ENCODE measurements around the gene SLC2A1.

The SLC2A1 gene

DNA sequence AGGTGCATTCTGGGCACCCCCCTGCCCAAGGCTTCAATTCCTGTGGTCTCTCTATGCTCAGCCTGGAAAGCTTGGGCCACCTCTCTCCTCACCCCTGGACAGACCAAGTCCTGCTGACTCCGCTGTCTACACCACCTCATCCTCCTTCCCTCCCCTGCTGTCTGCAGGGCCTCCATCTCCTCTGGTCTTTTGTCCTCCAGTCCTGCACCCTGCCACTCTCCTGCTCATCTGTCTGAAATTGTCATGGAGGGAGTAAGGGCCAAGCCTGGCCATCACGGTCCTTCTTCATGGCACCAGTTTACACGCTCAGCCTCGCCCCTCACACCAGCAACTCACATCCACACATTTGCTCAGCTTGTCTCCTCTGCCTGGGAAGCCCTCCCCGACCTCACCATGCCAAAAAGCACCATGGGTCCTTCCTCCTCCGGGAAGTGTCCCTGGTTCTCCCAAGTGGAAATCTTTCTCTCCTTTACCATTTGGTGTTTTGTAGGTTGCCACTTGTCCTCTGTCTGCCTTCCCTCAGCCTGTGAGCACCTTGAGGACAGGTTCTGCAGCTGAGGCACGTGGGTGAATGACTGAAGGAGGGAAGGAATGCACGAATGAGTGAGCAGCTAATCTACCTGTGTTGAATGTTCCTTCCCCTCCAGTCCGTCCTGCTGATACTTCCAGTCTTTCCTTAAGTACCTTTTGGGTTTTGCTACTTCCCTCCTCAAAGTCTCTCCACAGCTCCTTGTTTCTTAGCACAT lies 2.1 kb upstream of the SLC2A1 start:
- DNase-seq (ENCODE audit: low read depth in 1 of 2, low spot score in 1 of 2), result no peak

DNA sequence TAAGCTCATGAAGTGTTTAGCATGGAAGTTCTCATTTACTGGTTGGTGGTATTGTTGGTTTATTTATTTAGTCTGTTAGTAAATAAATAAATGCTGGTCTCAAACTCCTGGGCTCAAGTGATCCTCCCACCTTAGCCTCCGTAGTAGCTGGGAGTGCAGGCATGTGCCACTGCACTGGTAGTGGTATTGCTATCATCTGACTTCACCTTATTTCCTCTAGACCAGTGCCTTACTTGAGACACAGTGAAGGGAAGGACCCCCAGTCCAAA lies 1.4 kb upstream of the SLC2A1 start:
- DNase-seq (ENCODE audit: low read depth in 1 of 2, low spot score in 1 of 2), result no peak

DNA sequence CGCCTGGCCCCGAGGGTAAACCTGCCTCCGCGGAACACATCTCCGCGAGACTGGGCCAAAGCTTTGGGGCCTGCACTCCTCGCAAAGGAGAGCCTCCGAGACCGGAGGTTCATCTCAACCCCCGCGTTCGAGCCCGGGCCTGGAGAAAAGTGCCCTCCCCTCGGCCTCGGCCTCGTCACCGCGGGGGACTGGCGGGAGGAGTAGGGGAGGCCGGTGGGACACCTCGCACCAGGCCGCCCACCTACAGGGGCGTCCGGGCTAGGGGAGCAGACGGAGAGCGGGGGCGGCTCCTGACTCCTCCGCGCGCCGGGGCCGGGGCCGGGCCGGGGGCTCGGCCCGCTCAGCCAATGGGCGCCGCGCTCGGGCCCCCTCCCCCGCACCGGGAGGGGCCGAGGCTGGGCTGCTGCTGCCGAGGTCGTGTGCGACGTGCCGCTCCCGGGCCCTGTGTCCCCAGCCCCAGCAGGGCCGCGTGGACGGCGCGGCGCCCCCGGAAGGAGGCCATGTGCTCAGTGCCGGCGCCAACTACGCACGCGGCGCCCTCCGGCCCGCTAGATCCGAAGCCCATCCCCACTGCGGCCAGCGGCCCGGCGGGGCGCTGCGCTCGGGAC lies 684 bp downstream of the SLC2A1 start:
- DNase-seq (ENCODE audit: low read depth in 1 of 2, low spot score in 1 of 2), result peak; percentile 36 to 62

DNA sequence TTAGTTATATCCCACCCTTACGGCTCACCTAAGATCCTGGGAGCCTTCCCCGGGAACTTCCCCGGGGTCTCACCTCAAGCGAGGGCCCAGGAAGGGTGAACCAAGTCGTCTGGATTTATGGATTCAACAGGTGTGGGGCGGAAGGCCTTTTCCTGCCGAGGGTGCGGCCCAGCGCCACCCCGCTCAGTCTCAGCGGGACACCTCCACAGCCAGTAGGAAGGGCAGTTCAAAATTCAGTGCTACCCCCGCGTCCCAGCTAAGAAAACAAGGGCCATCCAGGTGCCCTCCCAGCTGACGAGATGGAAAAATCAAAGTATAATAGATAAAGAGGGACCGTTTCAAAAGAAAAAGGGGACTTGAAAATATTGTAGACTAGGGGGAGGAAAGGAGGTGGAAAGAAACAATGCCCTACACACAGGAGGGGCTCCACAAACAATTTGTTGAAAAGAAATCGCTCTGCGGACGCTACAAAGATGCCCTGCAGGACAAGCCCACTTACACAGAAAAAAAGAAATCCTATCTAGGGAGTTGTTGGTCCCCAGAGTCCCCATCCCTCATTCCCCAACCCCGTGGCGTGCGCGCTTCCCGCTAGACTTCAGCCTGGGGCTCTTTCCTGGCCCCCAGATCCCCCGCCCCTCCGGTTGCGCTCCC lies 1.3 kb downstream of the SLC2A1 start:
- DNase-seq (ENCODE audit: low read depth in 1 of 2, low spot score in 1 of 2), result no peak

DNA sequence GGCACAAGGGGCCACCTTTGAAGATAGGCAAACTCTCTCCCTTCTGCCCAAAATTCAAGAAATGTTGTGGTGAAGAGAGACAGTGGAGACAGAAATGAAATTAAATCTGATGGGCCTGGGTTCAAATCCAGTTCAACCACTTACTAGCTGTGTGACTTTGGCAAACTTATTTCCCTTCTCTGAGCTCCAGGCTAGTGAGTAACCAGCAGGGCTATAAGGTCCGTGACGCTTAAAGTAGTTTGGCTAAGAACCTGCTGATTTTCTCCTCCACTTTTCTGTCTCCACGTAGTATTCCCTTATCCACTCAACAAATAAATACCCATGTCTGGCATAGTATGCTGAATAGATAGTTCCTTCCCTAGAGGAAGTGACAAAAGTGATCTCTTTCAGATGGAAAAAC lies 1.9 kb downstream of the SLC2A1 start:
- no peak for DNase-seq (ENCODE audit: low read depth in 1 of 2, low spot score in 1 of 2)

DNA sequence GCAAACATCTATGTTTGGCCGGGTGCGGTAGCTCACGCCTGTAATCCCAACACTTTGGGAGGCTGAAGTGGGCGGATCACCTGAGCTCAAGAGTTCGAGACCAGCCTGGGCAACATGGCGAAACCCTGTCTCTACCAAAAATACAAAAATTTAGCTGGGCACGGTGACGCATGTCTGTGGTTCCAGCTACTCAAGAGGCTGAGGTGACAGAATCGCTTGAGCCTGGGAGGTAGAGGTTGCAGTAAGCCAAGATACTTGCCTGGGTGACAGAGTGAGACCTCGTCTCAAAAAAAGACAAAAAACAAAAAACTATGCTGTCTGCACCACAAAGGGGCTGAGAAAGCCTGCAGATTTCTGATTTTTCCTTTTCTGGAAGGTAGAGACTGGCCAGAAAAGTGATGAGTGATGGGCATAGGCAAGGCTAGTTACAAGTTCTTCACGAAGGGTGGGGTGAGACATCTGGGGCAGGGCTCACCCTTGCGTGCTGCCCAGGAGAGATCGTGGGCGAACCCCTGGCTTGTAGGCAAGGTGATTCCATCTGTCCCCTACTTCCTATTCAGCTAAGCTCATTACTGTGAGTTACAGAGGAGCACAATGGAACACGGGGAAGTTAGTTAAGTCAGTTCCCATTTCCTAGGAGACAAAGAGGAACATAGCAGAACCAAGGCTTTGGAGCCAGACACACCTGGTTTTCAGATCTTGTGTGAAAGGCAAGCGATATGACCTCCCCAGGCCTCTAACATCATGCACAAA lies 3.2 kb downstream of the SLC2A1 start:
- DNase-seq (ENCODE audit: low read depth in 1 of 2, low spot score in 1 of 2), result no peak

DNA sequence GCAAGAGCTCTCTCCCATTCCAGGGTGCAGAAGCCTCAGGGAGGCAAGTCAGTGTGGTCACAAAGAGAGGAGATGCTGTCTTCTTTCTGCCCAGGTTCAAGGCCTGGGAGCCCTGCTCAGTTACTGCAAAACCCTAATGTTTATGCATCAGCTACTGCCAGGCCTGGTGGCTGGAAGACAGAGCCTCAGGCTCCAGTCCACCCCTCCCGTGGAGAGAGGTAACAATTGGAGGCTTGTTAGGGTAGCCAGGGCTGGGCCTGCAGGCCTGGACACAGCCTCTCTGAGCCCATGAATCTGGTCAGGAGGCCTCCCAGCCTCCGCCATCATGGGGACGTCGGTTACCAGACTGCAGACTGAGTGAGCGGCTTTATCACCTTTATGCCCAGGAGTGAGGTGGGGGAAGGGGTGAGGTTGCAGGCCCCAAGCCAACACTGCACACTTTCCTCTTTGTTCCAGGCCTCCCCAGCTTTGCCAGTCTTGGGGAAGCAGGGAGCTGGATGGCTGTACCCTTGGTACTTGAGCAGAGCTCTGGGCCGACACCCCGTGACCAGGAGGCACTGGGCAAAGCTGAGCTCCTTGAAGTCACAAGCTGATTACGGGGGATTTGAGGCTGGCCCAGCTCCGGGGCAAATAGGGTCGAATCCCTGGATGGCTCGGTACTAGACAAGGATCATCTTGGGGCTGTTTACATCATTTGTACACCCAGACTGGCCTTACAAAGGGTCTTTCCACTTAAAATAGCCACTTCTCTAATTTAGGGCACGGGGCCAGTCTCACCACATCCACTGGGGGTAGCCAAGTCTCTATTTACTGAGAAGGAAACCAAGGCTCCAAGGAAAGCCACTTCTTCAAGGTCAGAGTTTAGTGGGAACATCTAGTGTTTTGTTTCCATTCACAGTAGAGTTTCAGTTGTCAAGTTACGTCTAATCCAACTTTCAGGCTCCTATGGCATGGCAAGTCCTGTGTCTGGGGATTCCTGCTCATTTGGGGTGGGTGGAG lies 5.2 kb downstream of the SLC2A1 start:
- DNase-seq (ENCODE audit: low read depth in 1 of 2, low spot score in 1 of 2), result no peak

DNA sequence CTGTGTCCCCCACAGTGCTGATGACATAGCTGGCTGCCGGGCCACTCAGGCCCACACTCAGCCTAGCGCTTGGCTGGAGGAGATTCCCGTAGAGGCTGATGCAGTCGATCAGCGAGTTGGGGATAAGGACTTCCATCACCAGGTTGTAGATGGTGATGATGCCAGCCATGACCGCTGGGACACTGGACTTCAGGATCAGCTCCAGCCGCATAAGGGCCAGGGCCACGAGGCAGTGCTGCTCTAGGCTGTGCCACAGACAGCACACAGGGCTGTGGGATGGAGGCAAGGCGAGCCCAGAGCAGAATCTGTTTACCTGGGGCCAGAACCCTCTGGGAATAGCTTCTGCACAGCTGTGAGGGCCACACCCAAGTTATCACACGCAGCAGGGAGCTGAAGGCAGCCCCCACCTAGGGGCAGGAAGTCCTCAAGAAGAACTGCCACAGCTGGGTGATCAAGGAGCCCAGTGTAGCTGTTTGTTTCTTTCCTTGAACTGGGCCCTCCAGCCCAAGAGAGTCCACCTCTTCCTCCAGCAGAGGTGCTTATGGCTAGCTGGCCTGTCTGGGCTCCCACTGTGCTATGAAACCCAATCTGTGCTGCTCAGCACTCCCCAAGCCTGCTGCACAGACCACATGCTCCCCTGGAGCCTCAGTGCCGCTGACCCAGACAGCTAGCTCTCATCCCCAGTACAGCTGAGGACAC lies 6.2 kb downstream of the SLC2A1 start:
- DNase-seq (ENCODE audit: low read depth in 1 of 2, low spot score in 1 of 2), result no peak

DNA sequence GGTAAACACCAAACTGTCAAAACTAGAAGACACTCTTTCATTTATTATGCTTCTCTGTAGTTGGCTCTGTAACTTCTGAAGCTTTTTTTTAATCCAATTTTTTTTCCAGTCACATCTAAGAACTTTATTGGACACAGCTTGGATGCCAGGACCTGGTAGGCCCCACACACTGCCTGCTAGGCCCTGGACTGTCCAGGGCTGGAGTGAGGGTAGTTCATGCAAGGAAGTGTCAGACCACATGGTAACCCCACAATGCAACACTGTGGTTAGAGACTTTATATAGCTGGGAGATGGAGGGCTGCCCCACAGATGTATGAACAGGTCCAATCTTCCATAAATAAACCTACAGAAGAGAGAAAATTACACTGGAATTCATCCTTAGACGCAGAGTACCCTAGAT lies 7.1 kb downstream of the SLC2A1 start:
- no peak for DNase-seq (ENCODE audit: low read depth in 1 of 2, low spot score in 1 of 2)

DNA sequence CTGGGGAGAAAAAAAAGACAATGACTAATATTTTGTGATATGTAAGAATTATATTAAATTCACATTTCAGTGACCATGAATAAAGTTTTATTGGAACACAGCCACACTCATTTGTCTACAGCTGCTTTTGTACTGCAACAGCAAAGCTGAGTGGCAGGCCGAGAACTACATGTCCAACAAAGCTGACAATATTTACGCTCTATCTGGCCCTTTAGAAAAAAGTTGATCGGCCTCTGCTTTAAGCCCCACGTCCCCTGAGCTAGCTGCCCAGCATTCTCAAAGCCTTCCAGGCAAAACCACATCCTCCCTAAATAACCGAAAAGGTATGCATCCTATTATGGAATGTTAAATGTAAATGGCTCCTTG lies 8.6 kb downstream of the SLC2A1 start:
- DNase-seq (ENCODE audit: low read depth in 1 of 2, low spot score in 1 of 2), result no peak

DNA sequence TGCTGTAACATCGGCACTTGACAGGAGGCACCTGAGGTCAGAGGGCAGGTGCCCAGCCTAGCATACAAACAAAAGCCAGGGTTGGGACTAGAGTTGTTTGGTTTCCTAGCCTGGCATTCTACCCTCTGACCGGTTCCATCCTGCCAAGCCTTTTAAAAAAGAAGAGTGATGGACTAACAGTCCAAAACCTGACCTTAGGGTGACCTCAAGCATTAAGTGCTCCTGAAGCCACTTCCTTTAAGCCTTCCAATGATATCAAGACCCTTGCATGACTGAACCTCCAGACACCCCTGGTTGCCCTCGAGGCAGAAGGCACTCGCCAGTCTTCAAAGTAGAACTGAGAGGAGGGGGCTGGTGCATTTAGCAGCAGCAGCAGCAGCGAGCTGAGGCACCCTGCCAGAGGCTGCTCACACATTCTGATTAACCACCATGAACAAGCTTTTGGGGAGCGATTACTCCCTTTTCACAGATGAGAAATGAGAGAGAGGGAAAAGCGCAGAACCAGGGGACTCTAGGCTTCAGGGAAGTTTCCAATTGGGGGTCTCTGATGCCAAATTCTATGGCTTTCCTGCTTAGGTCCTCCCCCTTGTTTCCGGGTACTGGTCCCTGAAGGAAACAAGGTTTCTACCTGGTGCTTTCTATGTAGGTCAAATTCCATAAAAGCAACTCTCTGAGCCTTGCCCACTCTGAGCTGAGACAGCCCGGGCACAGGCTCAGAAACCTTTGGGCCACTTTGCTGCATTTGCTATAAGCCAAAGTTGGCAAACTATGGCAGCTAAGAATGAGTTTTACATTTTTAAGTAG lies 9.2 kb downstream of the SLC2A1 start:
- DNase-seq (ENCODE audit: low read depth in 1 of 2, low spot score in 1 of 2), result no peak

DNA sequence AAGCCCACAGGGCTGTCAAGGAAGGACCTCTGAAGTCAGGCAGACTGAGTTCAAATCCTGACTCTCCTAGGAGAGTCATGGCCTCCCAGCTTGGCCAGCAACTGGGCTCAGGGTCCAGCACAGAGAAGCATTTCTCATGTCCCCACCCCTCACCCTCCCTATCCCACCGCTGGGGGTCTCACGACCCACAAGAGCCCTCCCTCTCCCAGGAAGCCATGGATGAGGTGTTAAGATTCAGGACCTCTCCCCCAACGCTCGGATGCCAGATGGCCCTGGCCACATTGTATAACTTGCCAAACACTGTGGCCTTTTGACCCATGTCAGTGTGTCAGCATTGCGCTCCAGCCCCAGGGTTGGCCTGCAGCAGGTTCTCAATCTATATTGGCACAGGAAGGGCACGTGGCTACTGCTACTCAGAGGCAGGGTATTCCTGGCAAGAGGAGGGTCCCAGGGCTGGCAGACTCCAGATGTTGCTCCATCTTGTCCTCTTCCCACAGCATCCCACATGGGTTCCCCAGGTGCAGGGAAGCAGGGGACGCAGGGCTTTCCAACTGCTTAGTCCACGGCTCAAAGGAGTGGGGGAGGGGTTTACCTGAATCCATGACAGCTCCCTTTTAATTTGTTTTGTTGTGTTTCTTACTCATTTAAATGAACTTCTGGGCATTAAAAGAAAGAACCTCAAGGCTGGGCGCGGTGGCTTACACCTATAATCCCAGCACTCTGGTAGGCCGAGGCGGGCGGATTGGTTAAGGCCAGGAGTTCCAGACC lies 10.5 kb downstream of the SLC2A1 start:
- DNase-seq (ENCODE audit: low read depth in 1 of 2, low spot score in 1 of 2), result no peak

DNA sequence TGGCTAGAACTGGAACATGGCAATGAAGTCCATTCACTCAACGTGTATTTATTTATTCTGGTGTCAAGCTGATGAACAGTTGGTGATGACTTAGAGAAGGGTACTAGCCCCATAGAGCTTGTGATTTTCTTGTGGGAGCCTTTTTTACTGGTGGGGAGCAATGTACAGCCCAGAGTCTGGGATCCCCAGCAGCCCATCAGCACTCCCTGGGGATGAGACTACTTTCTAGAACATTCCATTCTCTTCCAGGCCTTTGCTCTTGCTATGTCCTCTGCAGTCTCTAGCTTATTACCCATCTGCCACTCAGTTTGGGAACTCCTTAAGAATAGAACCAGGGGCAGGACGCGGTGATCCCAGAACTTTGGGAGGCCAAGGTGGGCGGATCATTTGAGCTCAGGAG lies 11.6 kb downstream of the SLC2A1 start:
- no peak for DNase-seq (ENCODE audit: low read depth in 1 of 2, low spot score in 1 of 2)

DNA sequence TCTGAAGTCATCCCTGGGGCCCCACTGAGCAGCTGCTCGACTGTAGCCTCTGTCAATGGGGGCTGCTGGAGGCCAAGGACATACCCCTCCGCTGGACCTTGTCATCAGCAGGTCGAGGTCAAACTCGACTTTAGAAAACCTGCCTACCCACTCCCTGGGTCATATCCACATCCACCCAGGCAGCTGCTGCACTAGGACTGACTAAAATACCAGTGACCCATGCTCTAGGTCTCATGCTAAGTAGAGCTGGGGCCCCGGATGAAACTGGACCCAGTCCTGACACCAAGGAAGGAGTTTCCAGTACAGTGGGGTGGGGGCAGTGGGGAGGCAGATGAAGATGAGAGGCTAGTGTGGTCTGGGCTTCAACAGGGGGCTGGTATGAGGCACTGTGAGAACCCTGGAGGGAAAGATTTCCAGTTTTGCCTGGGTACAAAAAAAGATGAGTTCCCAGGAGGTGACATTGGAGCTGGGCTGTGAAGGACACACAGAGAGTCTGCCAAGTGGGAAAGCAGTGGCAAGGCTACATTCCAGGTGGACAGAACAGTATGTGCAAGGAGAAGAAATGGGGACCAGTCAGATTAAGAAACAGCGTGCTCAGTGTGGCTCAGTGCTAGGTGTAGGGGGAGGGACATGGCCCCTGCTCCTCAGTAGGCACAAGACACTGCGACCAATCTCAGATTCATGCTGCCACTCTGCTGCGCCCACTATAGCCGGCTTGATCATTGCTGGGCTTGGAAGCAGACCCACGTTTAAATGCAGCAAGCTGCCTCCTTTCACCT lies 12.4 kb downstream of the SLC2A1 start:
- DNase-seq (ENCODE audit: low read depth in 1 of 2, low spot score in 1 of 2), result no peak

DNA sequence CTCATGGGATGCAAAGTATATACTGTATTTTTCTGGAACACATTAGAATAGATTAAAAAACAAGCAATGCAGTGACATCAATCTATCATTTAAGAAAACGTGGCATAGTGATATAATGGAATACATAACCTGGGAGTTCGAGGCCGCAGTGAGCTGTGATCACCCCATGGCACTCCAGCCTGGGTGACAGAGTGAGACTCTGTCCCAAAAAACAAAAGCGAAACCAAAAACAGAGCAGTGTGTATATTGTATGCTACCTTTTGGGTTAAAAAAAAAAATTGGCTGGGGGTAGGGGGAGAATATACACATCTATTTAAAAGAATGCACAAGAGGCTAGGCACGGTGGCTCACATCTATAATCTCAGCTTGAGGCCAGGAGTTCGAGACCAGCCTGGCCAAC lies 13.5 kb downstream of the SLC2A1 start:
- no peak for DNase-seq (ENCODE audit: low read depth in 1 of 2, low spot score in 1 of 2)

DNA sequence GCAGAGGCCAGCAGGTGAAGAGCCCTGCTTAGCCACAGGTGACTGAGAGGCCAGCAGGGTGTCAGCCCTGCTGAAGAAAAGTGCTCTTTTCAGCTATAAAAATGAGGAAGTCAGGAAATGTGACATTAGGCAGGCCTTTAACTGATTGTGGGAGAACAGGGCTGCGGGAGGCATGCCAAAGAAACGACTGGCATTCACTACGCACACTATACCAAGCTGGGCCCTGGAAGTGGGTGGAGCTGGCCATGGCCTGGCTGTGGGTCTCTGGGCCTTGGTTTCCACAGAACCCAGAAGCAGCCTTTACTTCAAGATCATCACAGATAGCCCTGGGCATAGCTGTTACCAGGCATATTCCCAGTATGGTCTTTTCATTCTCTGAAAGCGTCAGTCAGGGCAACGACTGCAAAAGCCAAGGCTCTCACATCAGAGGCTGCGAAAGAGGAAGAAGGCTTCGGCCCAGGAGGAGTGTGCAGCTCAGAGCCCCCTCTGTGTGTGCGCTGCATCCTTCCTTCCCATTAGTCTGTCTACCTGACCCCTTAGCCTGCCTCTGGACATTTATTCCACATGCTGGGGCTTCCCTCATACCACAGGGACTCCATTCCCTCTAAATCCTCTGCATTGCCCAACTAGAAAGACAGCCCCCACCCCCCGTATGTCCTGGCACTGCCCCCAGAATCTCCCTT lies 14.3 kb downstream of the SLC2A1 start:
- DNase-seq (ENCODE audit: low read depth in 1 of 2, low spot score in 1 of 2), result no peak

DNA sequence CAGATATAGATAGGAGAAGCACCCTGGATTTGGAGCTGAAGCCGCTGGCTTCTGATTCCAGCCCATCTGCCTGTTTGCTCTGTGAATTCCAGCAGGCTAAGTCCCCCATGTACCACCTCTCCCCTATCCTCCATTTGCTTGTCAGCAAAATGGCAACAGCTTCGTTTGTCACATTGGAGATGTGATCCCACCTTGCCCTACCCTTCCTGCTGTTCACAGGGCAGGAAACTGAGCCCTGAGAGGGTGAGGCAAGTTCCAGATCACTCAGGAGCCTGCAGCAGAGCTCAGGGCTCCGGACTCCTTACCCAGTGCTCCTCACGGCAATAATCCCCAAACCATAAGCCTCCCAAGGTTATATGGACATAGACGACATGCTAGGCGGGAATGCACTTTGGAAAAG lies 14.9 kb downstream of the SLC2A1 start:
- DNase-seq (ENCODE audit: low read depth in 1 of 2, low spot score in 1 of 2), result no peak

DNA sequence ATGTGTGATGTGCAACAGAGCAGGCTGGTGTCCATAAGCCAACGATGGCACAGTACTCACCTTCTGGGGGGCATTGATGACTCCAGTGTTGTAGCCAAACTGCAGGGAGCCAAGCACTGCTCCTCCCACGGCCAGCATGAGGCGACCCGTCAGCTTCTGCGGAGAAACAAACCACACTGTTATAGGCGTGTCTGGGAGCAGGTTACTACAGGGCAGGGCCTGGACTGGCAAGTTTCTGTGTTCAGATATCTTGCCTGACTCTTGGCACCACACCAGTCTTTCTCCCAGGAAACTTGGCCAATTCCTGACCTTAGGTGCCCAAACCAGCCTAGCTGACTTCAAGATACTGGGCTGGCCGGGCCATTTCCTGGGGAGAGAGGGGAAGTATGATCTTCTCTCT lies 15.5 kb downstream of the SLC2A1 start:
- DNase-seq (ENCODE audit: low read depth in 1 of 2, low spot score in 1 of 2), result no peak

Data from stimulated activated CD4-positive, alpha-beta T cell treated with anti-CD3 and anti-CD28 coated beads, Interleukin-15, amount 100 ng/mL, for 1 hour (primary cell).